ENCODE data around the gene IL1RAPL1.

The IL1RAPL1 gene

GRCh38 chrX:29662101-29662500 lies 1074.9 kb downstream of the IL1RAPL1 start:
- TF ChIP-seq SUZ12 (IDR thresholded peaks at IDR 0.05; ENCODE audit: extremely low read depth, insufficient read depth, insufficient read length) (no peak), YY1 (IDR thresholded peaks at IDR 0.05; ENCODE audit: insufficient read depth, insufficient read length) (no peak), ZNF274 (IDR thresholded peaks at IDR 0.05; ENCODE audit: low read depth, low read length) (no peak)
- no peaks in the 10 kb centered on the region for H3K36me3 ChIP-seq (ENCODE audit: insufficient read depth, insufficient read length, low read length)
- no peaks in the 10 kb centered on the region for H3K9me3 ChIP-seq (ENCODE audit: insufficient read depth, low read length)
- H3K4me3 ChIP-seq (ENCODE audit: insufficient read length, low read depth): no peak overlapping the region
- H3K9ac ChIP-seq (ENCODE audit: insufficient read length, low read depth): no peak overlapping the region
- H3K4me1 ChIP-seq (ENCODE audit: insufficient read depth, insufficient read length): no peaks in the 10 kb centered on the region
- DNase-seq (ENCODE audit: low read depth, low spot score): no peak
- no peaks in the 10 kb centered on the region for H3K27me3 ChIP-seq (ENCODE audit: insufficient read depth, insufficient read length)

GRCh38 chrX:29662759-29663503 lies 1075.7 kb downstream of the IL1RAPL1 start:
- no peaks in the 10 kb centered on the region for H3K9me3 ChIP-seq (ENCODE audit: insufficient read depth, low read length)
- no peaks in the 10 kb centered on the region for H3K4me1 ChIP-seq (ENCODE audit: insufficient read depth, insufficient read length)
- no peak overlapping the region for H3K9ac ChIP-seq (ENCODE audit: insufficient read length, low read depth)
- peak; percentile 13 for DNase-seq (ENCODE audit: low read depth, low spot score)
- H3K4me3 ChIP-seq (ENCODE audit: insufficient read length, low read depth): no peak overlapping the region
- no peaks in the 10 kb centered on the region for H3K27me3 ChIP-seq (ENCODE audit: insufficient read depth, insufficient read length)
- H3K36me3 ChIP-seq (ENCODE audit: insufficient read depth, insufficient read length, low read length): no peaks in the 10 kb centered on the region
- no peak for TF ChIP-seq YY1 (IDR thresholded peaks at IDR 0.05; ENCODE audit: insufficient read depth, insufficient read length)
- TF ChIP-seq SUZ12 (IDR thresholded peaks at IDR 0.05; ENCODE audit: extremely low read depth, insufficient read depth, insufficient read length): no peak
- TF ChIP-seq ZNF274 (IDR thresholded peaks at IDR 0.05; ENCODE audit: low read depth, low read length): no peak

- H3K27me3 ChIP-seq (ENCODE audit: insufficient read depth, insufficient read length): no peaks in the 10 kb centered on the region
- no peaks in the 10 kb centered on the region for H3K36me3 ChIP-seq (ENCODE audit: insufficient read depth, insufficient read length, low read length)
- no peak overlapping the region for H3K9ac ChIP-seq (ENCODE audit: insufficient read length, low read depth)
- no peak for TF ChIP-seq YY1 (IDR thresholded peaks at IDR 0.05; ENCODE audit: insufficient read depth, insufficient read length)
- no peaks in the 10 kb centered on the region for H3K9me3 ChIP-seq (ENCODE audit: insufficient read depth, low read length)
- H3K4me3 ChIP-seq (ENCODE audit: insufficient read length, low read depth): no peak overlapping the region
- no peak for DNase-seq (ENCODE audit: low read depth, low spot score)
- H3K4me1 ChIP-seq (ENCODE audit: insufficient read depth, insufficient read length): no peaks in the 10 kb centered on the region
These were observed 1078.3 kb downstream of the IL1RAPL1 start for GRCh38 chrX:29665532-29665931.

- Histone ChIP-seq H3K9ac (ENCODE audit: insufficient read length, low read depth) (no peak overlapping the region), H3K4me3 (ENCODE audit: insufficient read length, low read depth) (no peak overlapping the region), H3K36me3 (ENCODE audit: insufficient read depth, insufficient read length, low read length) (no peaks in the 10 kb centered on the region), H3K4me1 (ENCODE audit: insufficient read depth, insufficient read length) (no peaks in the 10 kb centered on the region), H3K27me3 (ENCODE audit: insufficient read depth, insufficient read length) (no peaks in the 10 kb centered on the region), H3K9me3 (ENCODE audit: insufficient read depth, low read length) (no peaks in the 10 kb centered on the region)
- no peak for DNase-seq (ENCODE audit: low read depth, low spot score)
- TF ChIP-seq YY1 (IDR thresholded peaks at IDR 0.05; ENCODE audit: insufficient read depth, insufficient read length) (no peak), SUZ12 (IDR thresholded peaks at IDR 0.05; ENCODE audit: extremely low read depth, insufficient read depth, insufficient read length) (no peak), ZNF274 (IDR thresholded peaks at IDR 0.05; ENCODE audit: low read depth, low read length) (no peak)
These were observed 1079.1 kb downstream of the IL1RAPL1 start for GRCh38 chrX:29666366-29666765.

- no peak for DNase-seq (ENCODE audit: low read depth, low spot score)
- TF ChIP-seq ZNF274 (IDR thresholded peaks at IDR 0.05; ENCODE audit: low read depth, low read length) (no peak), SUZ12 (IDR thresholded peaks at IDR 0.05; ENCODE audit: extremely low read depth, insufficient read depth, insufficient read length) (no peak), YY1 (IDR thresholded peaks at IDR 0.05; ENCODE audit: insufficient read depth, insufficient read length) (no peak)
- no peak overlapping the region for H3K9ac ChIP-seq (ENCODE audit: insufficient read length, low read depth)
- H3K9me3 ChIP-seq (ENCODE audit: insufficient read depth, low read length): no peaks in the 10 kb centered on the region
- no peaks in the 10 kb centered on the region for H3K27me3 ChIP-seq (ENCODE audit: insufficient read depth, insufficient read length)
- no peaks in the 10 kb centered on the region for H3K4me1 ChIP-seq (ENCODE audit: insufficient read depth, insufficient read length)
- no peak overlapping the region for H3K4me3 ChIP-seq (ENCODE audit: insufficient read length, low read depth)
- H3K36me3 ChIP-seq (ENCODE audit: insufficient read depth, insufficient read length, low read length): no peaks in the 10 kb centered on the region
These were observed 1084.2 kb downstream of the IL1RAPL1 start for GRCh38 chrX:29671421-29671820.

- H3K36me3 ChIP-seq (ENCODE audit: insufficient read depth, insufficient read length, low read length): no peaks in the 10 kb centered on the region
- DNase-seq (ENCODE audit: low read depth, low spot score): no peak
- no peaks in the 10 kb centered on the region for H3K27me3 ChIP-seq (ENCODE audit: insufficient read depth, insufficient read length)
- no peak overlapping the region for H3K9ac ChIP-seq (ENCODE audit: insufficient read length, low read depth)
- H3K4me1 ChIP-seq (ENCODE audit: insufficient read depth, insufficient read length): no peaks in the 10 kb centered on the region
- no peak for TF ChIP-seq YY1 (IDR thresholded peaks at IDR 0.05; ENCODE audit: insufficient read depth, insufficient read length)
- TF ChIP-seq SUZ12 (IDR thresholded peaks at IDR 0.05; ENCODE audit: extremely low read depth, insufficient read depth, insufficient read length): no peak
- TF ChIP-seq ZNF274 (IDR thresholded peaks at IDR 0.05; ENCODE audit: low read depth, low read length): no peak
- H3K9me3 ChIP-seq (ENCODE audit: insufficient read depth, low read length): no peaks in the 10 kb centered on the region
- no peak overlapping the region for H3K4me3 ChIP-seq (ENCODE audit: insufficient read length, low read depth)
These were observed 1100.4 kb downstream of the IL1RAPL1 start for GRCh38 chrX:29687687-29688086.

- Histone ChIP-seq H3K4me3 (ENCODE audit: insufficient read length, low read depth) (no peak overlapping the region), H3K4me1 (ENCODE audit: insufficient read depth, insufficient read length) (no peaks in the 10 kb centered on the region), H3K27me3 (ENCODE audit: insufficient read depth, insufficient read length) (no peaks in the 10 kb centered on the region), H3K36me3 (ENCODE audit: insufficient read depth, insufficient read length, low read length) (no peaks in the 10 kb centered on the region), H3K9me3 (ENCODE audit: insufficient read depth, low read length) (no peaks in the 10 kb centered on the region), H3K9ac (ENCODE audit: insufficient read length, low read depth) (no peak overlapping the region)
- no peak for DNase-seq (ENCODE audit: low read depth, low spot score)
- no peak for TF ChIP-seq SUZ12 (IDR thresholded peaks at IDR 0.05; ENCODE audit: extremely low read depth, insufficient read depth, insufficient read length)
- no peak for TF ChIP-seq ZNF274 (IDR thresholded peaks at IDR 0.05; ENCODE audit: low read depth, low read length)
- no peak for TF ChIP-seq YY1 (IDR thresholded peaks at IDR 0.05; ENCODE audit: insufficient read depth, insufficient read length)
These were observed 1102.8 kb downstream of the IL1RAPL1 start for GRCh38 chrX:29690061-29690460.

All from NT2/D1 (cell line).